ENCODE results near the gene SBF1.
"Not testable (repeated sequence)": the region's sequence is repeated elsewhere in the genome, so short reads cannot be mapped to it uniquely, and the experiment has no call there.

SBF1 gene

GRCh38 chr22:50445071-50445879 lies 29.6 kb downstream of the SBF1 start:
- no peak for DNase-seq (ENCODE audit: low spot score)

DNA sequence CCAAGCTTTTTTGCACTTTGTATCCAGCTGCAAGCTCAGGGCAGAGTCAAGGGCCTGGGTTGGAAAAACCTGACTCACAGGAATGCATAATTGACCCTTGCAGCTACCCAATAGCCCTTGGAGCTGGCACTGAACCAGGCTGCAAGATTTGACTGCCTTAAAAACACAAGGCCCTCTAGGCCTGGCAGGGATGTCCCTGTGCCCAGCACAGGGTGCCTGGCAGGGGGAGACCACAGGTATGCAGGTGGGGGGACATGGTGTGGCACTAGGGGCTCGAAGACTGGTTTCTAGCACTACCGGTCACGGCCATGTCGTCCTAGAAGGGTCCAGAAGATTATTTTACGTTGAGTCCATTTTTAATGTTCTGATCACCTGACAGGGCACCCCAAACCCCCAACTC lies 30.2 kb downstream of the SBF1 start:
- DNase-seq (ENCODE audit: low spot score) = peak; percentile 74

DNA sequence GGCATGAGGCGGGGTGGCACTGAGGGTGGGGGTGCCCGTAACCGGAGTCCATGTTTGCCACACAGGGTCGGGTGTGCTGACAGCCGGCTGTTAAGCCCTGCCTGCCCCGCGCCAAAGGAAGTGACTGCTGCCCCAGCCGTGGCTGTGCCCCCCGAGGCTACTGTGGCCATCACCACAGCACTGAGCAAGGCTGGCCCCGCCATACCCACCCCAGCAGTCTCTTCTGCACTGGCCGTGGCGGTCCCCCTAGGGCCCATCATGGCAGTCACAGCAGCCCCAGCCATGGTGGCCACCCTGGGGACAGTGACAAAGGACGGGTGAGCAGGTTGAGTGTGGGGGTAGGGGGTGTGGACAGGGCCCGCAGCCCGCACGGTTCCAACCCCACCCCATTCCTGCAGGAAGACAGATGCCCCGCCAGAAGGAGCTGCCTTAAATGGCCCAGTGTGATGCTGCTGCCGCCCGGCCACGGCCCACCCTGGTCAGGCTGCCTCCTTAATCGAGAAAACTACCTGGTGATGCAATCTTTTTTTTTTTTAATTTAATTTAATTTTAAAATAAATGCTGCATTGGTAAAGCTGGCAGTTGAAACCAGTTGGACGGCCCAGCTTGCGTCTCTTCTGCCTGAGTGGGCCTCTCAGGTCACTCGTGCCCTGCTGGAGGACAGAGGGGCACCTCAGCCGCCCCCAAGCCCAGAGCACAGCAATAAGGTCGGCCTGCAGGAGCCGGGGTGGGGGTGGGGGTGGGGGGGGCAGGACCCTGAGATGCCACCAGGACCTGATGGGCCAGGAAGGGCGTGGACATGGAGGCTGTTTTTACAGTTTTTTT lies 30.8 kb downstream of the SBF1 start:
- DNase-seq (ENCODE audit: low spot score) = no peak

- no peak for DNase-seq (ENCODE audit: low spot score)
Measured at GRCh38 chr22:50443197-50443596, 31.6 kb downstream of the SBF1 start.

DNA sequence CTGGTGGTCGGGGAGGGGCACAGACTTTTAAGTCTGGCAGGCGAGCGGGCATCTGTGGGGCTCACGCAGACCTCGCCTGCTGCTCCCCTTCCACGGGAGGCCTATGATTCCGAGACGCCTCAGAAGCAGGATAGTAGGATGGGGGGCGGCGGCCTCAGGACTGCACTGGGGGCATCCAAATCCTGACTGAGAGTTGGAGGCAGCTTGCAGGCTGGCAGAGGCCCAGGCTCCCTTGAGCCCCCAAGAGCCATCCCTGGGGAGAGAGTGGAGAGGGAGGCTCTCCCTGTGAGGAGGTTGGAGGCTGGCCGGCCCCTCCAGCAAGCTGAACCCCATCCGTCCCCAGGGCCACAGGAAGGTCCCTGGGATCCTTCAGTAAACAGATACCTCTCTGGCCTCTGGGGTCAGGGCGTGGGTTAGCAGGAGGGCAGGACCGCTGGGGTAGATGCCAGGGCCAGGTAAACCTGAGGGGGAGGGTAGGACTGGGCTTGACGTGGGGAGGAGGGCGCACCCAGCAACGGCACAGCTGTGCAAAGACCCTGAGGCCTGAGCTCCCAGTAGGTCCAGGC lies 33.3 kb downstream of the SBF1 start:
- DNase-seq (ENCODE audit: low spot score) = no peak

DNA sequence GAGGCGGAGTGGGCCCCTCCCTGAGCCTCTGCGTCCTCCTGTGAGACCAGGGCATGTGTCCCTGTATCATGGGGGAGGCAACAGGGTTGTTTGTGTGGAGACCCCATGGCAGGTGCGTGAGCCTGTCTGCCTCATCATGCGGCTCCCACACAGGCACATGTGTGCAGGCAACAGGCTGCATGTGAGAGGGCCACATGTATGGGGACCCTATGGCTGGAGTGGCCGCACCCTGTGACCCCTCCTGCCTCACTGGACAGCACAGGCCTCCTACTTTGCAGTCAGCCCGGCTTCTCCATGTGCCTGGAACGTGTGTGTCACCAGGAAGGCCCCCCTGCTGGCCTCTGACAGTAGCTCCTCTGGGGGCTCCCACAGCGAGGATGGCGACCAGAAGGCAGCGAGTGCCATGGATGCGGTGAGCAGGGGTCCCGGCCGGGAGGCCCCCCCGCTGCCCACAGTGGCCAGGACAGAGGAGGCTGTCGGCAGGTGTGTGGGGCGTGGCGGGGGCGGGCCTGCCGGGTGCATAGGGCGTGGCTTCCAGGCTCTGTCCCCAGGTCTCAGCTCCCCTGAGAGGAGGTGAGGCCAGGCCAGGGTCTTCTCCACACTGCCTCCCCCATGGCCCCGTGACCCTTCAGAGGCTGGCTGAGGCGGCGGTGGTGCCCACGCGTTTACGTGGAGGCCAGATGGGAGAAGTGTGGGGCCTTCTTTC lies 34.1 kb downstream of the SBF1 start:
- no peak for DNase-seq (ENCODE audit: low spot score)

DNA sequence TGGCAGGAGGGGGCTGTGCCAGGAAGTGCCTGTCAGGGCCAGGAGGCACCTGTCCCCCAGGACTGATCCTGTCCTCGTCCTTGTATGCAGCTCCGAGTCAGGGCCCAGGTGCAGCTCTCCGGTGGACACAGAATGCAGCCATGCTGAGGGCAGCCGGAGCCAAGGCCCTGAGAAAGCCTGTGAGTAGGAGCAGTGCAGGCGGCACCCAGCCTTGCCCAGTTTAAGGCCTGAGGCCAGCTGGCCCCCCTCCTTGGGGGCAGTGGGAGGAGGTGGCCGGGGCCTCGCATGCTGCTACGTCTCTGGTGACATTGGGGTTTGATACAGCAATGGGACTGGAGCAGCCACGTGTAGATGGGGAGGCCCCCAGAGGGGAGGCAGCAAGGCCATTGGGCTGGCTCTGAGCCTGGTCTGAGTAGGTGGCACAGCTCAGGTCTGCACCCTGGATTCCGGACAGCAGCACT lies 34.9 kb downstream of the SBF1 start:
- DNase-seq (ENCODE audit: low spot score) = no peak

DNA sequence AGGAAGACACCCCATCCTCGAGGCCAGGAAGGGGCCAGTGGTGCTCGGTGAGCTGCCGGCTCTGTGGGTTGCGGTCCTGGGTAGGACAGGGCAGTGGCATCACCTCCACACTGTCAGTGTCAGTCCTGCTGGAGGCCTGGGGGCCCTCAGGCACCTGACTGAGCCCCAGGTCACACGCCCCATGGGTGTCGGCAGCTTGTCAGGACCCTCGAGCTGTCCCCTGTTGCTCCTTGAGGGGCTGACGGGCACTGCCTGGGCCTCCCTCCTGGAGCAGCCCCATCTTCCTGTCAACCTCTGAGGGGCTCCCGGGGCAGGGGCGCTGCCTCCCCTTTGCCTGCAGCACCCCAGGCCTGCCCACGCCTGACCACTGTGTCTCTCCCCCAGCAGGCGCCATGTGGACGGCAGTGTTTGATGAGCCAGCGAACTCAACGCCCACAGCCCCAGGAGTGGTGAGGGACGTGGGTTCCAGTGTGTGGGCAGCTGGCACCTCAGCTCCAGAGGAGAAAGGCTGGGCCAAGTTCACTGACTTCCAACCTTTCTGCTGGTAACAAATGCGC lies 35.4 kb downstream of the SBF1 start:
- DNase-seq (ENCODE audit: low spot score) = no peak

DNA sequence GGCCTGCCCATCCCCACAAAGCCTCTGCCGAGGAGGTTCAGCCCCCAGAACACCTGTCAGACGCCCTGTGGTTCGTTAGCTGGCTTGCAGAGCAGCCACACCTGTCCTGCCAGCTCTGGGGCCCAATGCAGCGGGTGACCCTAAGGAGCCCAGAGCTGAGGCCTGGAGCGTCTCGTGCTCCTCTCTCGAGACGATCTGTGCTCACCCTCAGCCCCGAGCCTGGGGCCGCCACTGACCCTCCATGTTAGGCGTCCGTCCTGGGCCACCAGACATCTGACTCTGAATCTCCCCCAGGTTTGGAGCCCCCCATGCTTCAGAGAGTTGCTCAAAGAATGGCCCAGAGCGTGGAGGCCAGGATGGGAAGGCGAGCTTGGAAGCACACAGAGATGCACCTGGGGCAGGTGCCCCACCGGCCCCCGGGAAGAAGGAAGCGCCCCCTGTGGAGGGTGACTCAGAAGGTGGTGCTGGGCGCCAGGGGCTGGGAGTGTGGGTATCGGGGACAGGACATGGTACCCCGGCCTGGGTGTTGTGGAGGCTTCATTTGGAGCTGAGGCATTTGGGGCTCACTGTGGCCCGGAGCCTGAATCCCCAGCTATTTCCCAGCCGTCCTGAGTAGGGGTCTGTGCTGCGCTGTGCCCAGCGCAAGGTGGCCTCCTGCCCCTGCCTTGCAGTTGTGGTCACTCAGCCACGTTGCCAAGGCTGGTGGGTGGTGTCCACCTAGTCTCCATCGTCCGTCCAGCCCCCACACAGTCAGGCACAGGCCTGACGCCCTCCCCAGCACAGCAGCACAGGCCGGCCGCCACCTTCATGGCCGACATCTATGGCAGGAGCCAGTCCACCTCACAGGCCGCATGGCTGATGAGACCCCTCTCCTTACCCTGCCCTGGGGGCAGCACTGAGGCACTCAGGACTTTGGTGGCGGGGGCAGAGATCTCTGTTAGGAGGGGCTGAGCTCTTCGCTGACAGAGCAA lies 36.2 kb downstream of the SBF1 start:
- no peak for DNase-seq (ENCODE audit: low spot score)

DNA sequence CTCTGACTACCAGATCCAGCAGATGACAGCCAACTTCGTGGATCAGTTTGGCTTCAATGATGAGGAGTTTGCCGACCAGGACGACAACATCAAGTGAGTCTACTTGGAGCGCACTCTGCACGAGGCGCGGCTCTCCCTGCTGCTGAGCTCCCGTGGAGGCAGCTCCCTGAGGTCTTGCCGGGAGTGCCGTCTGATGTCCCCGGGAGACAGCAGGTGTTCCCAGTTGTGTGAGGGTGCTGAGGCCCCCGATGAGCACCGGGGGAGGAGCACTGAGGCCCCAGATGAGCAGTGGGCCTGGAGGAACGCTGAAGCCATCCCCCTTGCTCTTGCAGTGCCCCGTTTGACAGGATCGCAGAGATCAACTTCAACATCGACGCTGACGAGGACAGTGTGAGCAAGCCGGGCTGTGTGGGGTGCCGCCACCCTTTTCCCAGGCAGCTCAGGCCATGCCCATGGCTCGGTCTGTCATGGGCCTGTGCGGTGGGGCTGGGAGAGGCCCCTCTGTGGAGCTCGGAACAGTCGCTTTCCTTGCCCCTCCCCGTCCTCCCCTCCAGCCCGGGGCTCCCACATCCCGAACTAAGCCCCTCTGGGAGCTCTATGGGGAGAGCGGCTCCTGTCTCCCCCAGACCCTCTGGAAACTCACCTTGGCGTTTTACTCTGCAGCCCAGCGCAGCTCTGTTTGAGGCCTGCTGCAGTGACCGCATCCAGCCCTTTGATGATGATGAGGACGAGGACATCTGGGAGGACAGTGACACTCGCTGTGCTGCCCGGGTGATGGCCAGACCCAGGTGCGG lies 37.1 kb downstream of the SBF1 start:
- DNase-seq (ENCODE audit: low spot score) = no peak

GRCh38 chr22:50436841-50437341 lies 37.9 kb downstream of the SBF1 start:
- DNase-seq (ENCODE audit: low spot score) = no peak

- DNase-seq (ENCODE audit: low spot score) = no peak
Measured at GRCh38 chr22:50436015-50436830, 38.6 kb downstream of the SBF1 start.

- DNase-seq (ENCODE audit: low spot score) = no peak
Measured at GRCh38 chr22:50435291-50436014, 39.4 kb downstream of the SBF1 start.

- DNase-seq (ENCODE audit: low spot score) = no peak
Measured at GRCh38 chr22:50434849-50435248, 40.0 kb downstream of the SBF1 start.

GRCh38 chr22:50432877-50433510 lies 41.8 kb downstream of the SBF1 start:
- DNase-seq (ENCODE audit: low spot score) = not testable (repeated sequence)

- no peak for DNase-seq (ENCODE audit: low spot score)
Measured at GRCh38 chr22:50432131-50432876, 42.5 kb downstream of the SBF1 start.
